Esophagus muscularis mucosa (tissue), 3 donors: ENCODE data around the gene PTCD3.

ENCODE experiments used
- CTCF ChIP-seq, 3 experiments: fragments of 200-600 bp in 2 of 3; fragments of 450-650 bp in 1 of 3; sonication (generic) in 2 of 3; IDR thresholded peaks; one replicate each; pipeline ENCODE4 v1.5.1; 2017 to 2019; ENCODE audit warnings: antibody characterized with exemption in 3 of 3, mild to moderate bottlenecking in 2 of 3, moderate library complexity in 1 of 3
- POLR2AphosphoS5 ChIP-seq, 2 donors: sonication (generic); formaldehyde crosslinking; IDR thresholded peaks; one replicate each; pipeline ENCODE4 v1.6.1; 2017; ENCODE audit warnings: antibody characterized with exemption in 2 of 2

GRCh38 chr2:86135653-86136052 lies 29.6 kb downstream of the PTCD3 start:
- no peak for TF ChIP-seq CTCF (IDR thresholded peaks at IDR 0.05)
- no peak for TF ChIP-seq POLR2AphosphoS5 (IDR thresholded peaks at IDR 0.05)
